Pons (tissue), 1 donor: ENCODE data around the gene CUTA.
"Not testable (repeated sequence)": the region's sequence is repeated elsewhere in the genome, so short reads cannot be mapped to it uniquely, and the experiment has no call there.

Source experiments
- DNase-seq: peaks from one replicate; pipeline ENCODE4 v3.0.0-alpha.2; 2016; ENCODE audit warnings: low spot score

CUTA gene

DNA sequence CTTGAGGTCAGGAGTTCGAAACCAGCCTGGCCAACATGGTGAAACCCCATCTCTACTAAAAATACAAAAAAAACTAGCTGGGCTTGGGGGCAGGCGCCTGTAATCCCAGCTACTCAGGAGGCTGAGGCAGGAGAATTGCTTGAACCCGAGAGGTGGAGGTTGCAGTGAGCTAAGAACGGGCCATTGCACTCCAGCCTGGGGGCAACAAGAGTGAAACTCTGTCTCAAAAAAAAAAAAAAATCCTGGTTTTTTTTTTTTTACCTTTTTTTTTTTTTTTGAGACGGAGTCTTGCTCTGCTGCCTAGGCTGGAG, 50.2 kb downstream of the CUTA start:
- DNase-seq: not testable (repeated sequence)

- DNase-seq: no peak
Observed at GRCh38 chr6:33367009-33367714, 50.7 kb downstream of the CUTA start.
